Transverse colon (tissue), 4 donors: Measurements from ENCODE around the gene KIAA1549. TPM values are rescaled to one million over a fixed set of nuclear protein-coding genes. Genes with fewer than 3 reads are reported as not detected.

Experiments used
- DNase-seq: peaks from one replicate; pipeline ENCODE4 v3.0.0-alpha.2; 2019
- H3K27ac ChIP-seq, 4 donors: fragments of 200-600 bp; sonication (generic); 2 replicates each; pipeline ENCODE4 v1.5.1; 2016 to 2018; ENCODE audit warnings: inconsistent platforms in 4 of 4
- H3K27me3 ChIP-seq: fragments of 200-600 bp; sonication (generic); 2 replicates; pipeline ENCODE4 v1.5.1; 2017; ENCODE audit warnings: inconsistent platforms
- H3K36me3 ChIP-seq, 4 donors: fragments of 200-600 bp; sonication (generic); 2 replicates each; pipeline ENCODE4 v1.5.1; 2017 to 2019; ENCODE audit warnings: inconsistent platforms in 4 of 4
- H3K4me1 ChIP-seq, 4 donors: fragments of 200-600 bp; sonication (generic); 2 replicates each; pipeline ENCODE4 v1.5.1; 2017 to 2020; ENCODE audit warnings: inconsistent platforms in 4 of 4
- H3K4me3 ChIP-seq, 4 donors: fragments of 200-600 bp; sonication (generic); 1 replicate in 1 of 4; 2 replicates in 3 of 4; pipeline versions ENCODE4 v1.5.1 to v1.6.1; 2017 to 2019; ENCODE audit warnings: inconsistent platforms in 4 of 4
- H3K9me3 ChIP-seq, 2 donors: fragments of 200-600 bp; sonication (generic); 2 replicates each; pipeline ENCODE4 v1.5.1; 2017 to 2019; ENCODE audit warnings: inconsistent platforms in 2 of 2
- EP300 ChIP-seq: sonication (generic); formaldehyde crosslinking; IDR thresholded peaks from one replicate; pipeline ENCODE4 v1.6.1; 2017; ENCODE audit warnings: antibody characterized with exemption, low read depth
- POLR2A ChIP-seq: fragments of 450-650 bp; IDR thresholded peaks from one replicate; pipeline ENCODE4 v1.6.1; 2016; ENCODE audit warnings: antibody characterized with exemption, mild to moderate bottlenecking, moderate library complexity
- POLR2AphosphoS5 ChIP-seq, 3 donors: sonication (generic); formaldehyde crosslinking; IDR thresholded peaks; one replicate each; pipeline ENCODE4 v1.6.1; 2016; ENCODE audit warnings: antibody characterized with exemption in 3 of 3
- WGBS, 2 donors: methylation state at CpG; one replicate each; pipeline ENCODE4 v1.1.5; 2018; ENCODE audit warnings: low coverage in 1 of 2; 5-methylcytosine and 5-hydroxymethylcytosine counted together
- in situ Hi-C, 4 donors: fragments of 200-750 bp; cut with MboI; loops; one replicate each; pipeline versions ENCODE4 v1.15.0 to v1.15.1; 2017; ENCODE audit warnings: low sequenced_read_pairs in 3 of 4, low pct_ligation_motif_present in 1 of 4, low pct_unique_long_range_greater_than_20kb in 1 of 4
- intact Hi-C: fragments of 100-400 bp; cut with DNase I; formaldehyde crosslinking; loops from one replicate; pipeline ENCODE4 v1.15.1; 2023; ENCODE audit warnings: low total_unique reads
- total RNA-seq, 4 donors: library from RNA; depleted of rRNA; stranded (reverse); fragments of >200 nt; gene quantifications; one replicate each; pipeline ENCODE4 v1.1.0, GENCODE V29; 2016
- TF ChIP-seq, protein P1 (sequence below), 5 experiments: fragments of 200-600 bp in 3 of 5; fragments of 450-650 bp in 2 of 5; sonication (generic) in 3 of 5; IDR thresholded peaks; 1 replicate in 2 of 5; 2 replicates in 3 of 5; pipeline ENCODE4 v1.5.1; 2016 to 2017; ENCODE audit warnings: antibody characterized with exemption in 5 of 5, inconsistent platforms in 3 of 5, mild to moderate bottlenecking in 2 of 5, moderate library complexity in 1 of 5

Gene KIAA1549
- total RNA-seq, 4 donors from 2014 or later = 0.37 to 1.5 (median 0.93) TPM

DNA sequence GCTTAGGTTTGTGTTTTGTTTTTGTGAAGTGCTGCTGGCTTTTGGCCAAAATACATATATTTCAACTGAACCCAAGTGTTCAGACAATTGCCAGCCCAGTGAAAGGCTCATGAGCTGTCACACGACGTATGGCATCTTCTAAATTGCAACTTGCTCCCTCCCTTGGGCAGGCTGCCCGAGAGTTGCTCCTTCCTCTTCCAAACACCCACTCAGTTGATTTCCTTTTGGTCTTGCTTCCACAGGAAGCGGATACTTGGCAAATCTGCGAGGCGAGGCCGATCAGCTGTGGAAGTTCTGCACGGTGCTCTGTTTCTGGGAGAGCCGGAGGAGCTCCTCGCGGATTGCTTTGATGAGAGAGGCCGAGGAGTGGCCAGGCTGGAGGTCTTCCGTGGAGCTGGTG, 143.6 kb downstream of the KIAA1549 start:
- in situ Hi-C loops (no loop called here), intact Hi-C loops (no loop called here)
- no peak for DNase-seq
- Histone ChIP-seq H3K27ac (no peak overlapping the region), H3K36me3 (no peaks in the 10 kb centered on the region), H3K27me3 (no peaks in the 10 kb centered on the region), H3K9me3 (no peaks in the 10 kb centered on the region), H3K4me1 (no peaks in the 10 kb centered on the region), H3K4me3 (no peak overlapping the region)
- TF ChIP-seq POLR2A = no peak
- no peak for TF ChIP-seq EP300
- TF ChIP-seq POLR2AphosphoS5 (IDR thresholded peaks at IDR 0.05) = no peak
- TF ChIP-seq, protein P1, sequence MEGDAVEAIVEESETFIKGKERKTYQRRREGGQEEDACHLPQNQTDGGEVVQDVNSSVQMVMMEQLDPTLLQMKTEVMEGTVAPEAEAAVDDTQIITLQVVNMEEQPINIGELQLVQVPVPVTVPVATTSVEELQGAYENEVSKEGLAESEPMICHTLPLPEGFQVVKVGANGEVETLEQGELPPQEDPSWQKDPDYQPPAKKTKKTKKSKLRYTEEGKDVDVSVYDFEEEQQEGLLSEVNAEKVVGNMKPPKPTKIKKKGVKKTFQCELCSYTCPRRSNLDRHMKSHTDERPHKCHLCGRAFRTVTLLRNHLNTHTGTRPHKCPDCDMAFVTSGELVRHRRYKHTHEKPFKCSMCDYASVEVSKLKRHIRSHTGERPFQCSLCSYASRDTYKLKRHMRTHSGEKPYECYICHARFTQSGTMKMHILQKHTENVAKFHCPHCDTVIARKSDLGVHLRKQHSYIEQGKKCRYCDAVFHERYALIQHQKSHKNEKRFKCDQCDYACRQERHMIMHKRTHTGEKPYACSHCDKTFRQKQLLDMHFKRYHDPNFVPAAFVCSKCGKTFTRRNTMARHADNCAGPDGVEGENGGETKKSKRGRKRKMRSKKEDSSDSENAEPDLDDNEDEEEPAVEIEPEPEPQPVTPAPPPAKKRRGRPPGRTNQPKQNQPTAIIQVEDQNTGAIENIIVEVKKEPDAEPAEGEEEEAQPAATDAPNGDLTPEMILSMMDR (IDR thresholded peaks at IDR 0.05) = no peak
- 68 to 76% methylated on average over 12 to 13 of the region's 13 CpGs for WGBS, 2 donors

DNA sequence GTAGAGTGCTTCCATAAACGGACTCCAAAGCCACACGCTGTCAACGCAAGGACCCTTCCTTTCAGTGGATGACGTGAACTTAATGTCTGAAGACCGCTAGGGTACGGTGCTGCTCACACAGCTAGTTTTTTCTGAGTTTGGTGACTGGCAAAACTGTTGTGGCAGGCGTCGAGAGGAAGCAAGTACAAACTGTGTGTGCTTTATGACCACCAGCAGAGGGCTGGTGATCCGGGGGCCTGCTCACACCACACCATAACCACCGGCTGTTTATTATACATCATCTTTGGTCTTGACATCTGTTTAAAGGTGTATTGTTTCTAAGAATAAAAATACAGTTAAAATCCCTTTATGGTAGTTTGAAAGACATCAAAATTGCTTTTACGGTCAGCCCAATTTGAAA, 146.1 kb downstream of the KIAA1549 start:
- in situ Hi-C loops (no loop called here), intact Hi-C loops (no loop called here)
- Histone ChIP-seq H3K27me3 (no peaks in the 10 kb centered on the region), H3K27ac (no peak overlapping the region), H3K4me1 (no peaks in the 10 kb centered on the region), H3K4me3 (no peak overlapping the region), H3K36me3 (no peaks in the 10 kb centered on the region), H3K9me3 (no peaks in the 10 kb centered on the region)
- DNase-seq = no peak
- TF ChIP-seq EP300 (no peak), POLR2AphosphoS5 (IDR thresholded peaks at IDR 0.05) (no peak), POLR2A (no peak)
- TF ChIP-seq, protein P1 (IDR thresholded peaks at IDR 0.05) = no peak
- WGBS, 2 donors = 80 to 92% methylated on average over 7 to 11 of the region's 11 CpGs

DNA sequence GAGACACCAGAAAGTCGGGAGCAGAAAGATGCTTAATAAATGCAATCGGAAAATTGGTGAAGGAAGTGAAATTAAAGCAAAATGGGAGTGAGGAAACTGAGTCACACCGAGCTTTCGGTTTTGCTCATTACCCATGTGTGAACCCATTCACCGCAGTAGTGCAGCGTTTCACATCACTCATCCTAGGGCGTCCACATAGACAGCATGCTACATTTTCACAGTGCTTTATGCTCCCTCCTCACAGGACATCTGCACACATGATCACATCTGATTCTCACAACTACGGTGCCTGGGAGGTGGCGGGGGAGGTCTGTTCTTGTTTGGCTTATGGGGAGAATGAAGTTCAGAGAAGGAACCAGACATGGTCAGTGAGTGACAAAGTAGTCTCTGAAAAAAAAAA, 146.6 kb downstream of the KIAA1549 start:
- H3K4me1 ChIP-seq = no peaks in the 10 kb centered on the region
- TF ChIP-seq POLR2A = no peak
- no peak for TF ChIP-seq EP300
- TF ChIP-seq POLR2AphosphoS5 (IDR thresholded peaks at IDR 0.05) = no peak
- TF ChIP-seq, protein P1 (IDR thresholded peaks at IDR 0.05) = no peak
- H3K36me3 ChIP-seq = no peaks in the 10 kb centered on the region
- 79 to 91% methylated on average over 7 to 9 of the region's 9 CpGs for WGBS, 2 donors
- H3K4me3 ChIP-seq = no peak overlapping the region
- no peaks in the 10 kb centered on the region for H3K9me3 ChIP-seq
- no peaks in the 10 kb centered on the region for H3K27me3 ChIP-seq
- no peak for DNase-seq
- H3K27ac ChIP-seq = no peak overlapping the region
- intact Hi-C loops (no loop called here), in situ Hi-C loops (no loop called here)

DNA sequence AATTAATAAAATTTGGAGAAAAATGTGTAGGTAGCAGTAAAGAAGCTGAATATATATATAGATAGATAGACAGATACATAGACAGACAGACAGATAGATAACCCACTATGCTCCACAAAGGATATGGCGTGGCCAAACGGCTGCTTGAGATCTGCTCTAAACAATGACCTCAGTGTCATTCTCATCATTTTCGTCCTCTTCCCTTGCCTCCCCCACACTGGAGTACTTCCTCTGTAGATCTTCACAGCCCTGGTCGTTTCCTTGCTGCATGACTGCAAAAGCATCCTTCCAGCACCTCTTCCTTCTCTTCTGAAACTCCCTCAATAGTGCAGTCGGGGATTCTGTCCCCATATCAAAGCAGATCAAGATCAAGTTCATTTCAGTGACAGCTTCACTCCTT, 147.6 kb downstream of the KIAA1549 start:
- Histone ChIP-seq H3K9me3 (no peaks in the 10 kb centered on the region), H3K27me3 (no peaks in the 10 kb centered on the region), H3K4me3 (no peak overlapping the region), H3K36me3 (no peaks in the 10 kb centered on the region), H3K4me1 (no peaks in the 10 kb centered on the region), H3K27ac (no peak overlapping the region)
- WGBS, 2 donors = 68 to 75% methylated on average over 5 of the region's 5 CpGs
- TF ChIP-seq EP300 = no peak
- no peak for TF ChIP-seq POLR2AphosphoS5 (IDR thresholded peaks at IDR 0.05)
- TF ChIP-seq POLR2A = no peak
- TF ChIP-seq, protein P1 (IDR thresholded peaks at IDR 0.05) = no peak
- DNase-seq = no peak
- in situ Hi-C loops = no loop called here
- intact Hi-C loops = no loop called here
